ENCODE results near the gene TCP11L2. TPM values are rescaled to one million over a fixed set of nuclear protein-coding genes. Genes with fewer than 3 reads are reported as not detected.
A peak's percentile ranks its signal among the peaks of the same experiment; 100 is the strongest.

TCP11L2 gene
- total and polyA plus RNA-seq, 12 donors = 4.9 to 168 (median 119) TPM

DNA sequence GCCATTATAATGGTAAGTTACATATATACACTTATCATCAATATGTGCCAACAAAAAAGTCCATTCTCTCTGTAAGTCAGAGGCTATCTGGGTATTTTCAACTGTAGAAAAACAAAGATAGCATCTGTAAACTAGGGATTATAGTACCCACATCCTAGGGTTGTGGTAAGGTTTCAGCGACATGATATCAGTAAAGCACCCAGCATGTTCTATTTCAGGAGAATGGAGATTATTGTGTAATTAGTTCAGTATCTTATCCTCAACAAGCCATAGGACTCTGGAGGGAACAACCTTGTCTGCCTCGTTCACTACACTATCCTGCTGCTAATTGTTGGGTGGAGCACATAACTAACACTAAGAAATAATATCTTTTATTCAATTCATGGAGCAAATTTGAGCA lies 35.0 kb upstream of the TCP11L2 start:
- no peak for ATAC-seq
- Histone ChIP-seq H3K36me3 (no peaks in the 10 kb centered on the region), H3K27ac (no peak overlapping the region), H3K27me3 (no peaks in the 10 kb centered on the region), H3K9me3 (no peaks in the 10 kb centered on the region), H3K4me3 (no peak overlapping the region), H3K4me1 (peaks cover 0 to 18% (median 8%) of the 10 kb centered on the region in 9 donors)
- intact Hi-C loops (cut with DNase I) = no loop called here
- no peak for DNase-seq
- 20 to 31% methylated on average over 2 of the region's 2 CpGs for WGBS, 2 donors
- no peak for TF ChIP-seq CTCF (IDR thresholded peaks at IDR 0.05)

DNA sequence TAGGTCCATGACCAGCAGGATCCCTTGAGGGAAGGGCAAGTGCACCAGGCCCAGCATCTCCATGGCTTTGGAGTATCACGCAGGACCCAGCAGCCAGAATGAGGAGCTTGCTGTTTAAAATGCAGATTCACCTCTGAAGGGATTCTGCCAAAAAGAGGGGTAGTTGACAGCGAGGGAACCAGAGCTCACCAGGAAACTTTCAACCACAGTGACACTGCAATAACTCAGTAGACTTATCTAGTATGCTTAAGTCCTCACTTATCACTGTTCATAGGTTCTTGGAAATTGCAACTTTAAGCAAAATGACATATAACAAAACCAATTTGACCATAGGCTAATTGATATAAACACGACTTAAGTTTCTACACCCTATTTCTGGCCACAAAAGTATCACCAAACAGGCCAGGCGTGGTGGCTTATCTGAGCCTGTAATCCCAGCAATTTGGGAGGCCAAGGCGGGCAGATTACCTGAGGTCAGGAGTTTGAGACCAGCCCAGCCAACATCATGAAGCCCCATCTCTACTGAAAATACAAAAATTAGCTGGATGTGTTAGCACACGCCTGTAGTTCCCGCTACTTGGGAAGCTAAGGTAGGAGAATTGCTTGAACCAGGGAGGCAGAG lies 33.3 kb upstream of the TCP11L2 start:
- H3K9me3 ChIP-seq = no peaks in the 10 kb centered on the region
- H3K4me3 ChIP-seq = no peak overlapping the region
- H3K4me1 ChIP-seq = peaks cover 0 to 18% (median 8%) of the 10 kb centered on the region in 9 donors
- no peak overlapping the region for H3K27ac ChIP-seq
- intact Hi-C loops (cut with DNase I) = no loop called here
- ATAC-seq = no peak
- DNase-seq = no peak
- no peak for TF ChIP-seq CTCF (IDR thresholded peaks at IDR 0.05)
- WGBS, 2 donors = 92 to 96% methylated on average over 7 of the region's 7 CpGs
- no peaks in the 10 kb centered on the region for H3K27me3 ChIP-seq
- no peaks in the 10 kb centered on the region for H3K36me3 ChIP-seq

GRCh38 chr12:106271575-106272505 lies 30.7 kb upstream of the TCP11L2 start:
- Histone ChIP-seq H3K9me3 (no peaks in the 10 kb centered on the region), H3K36me3 (no peaks in the 10 kb centered on the region), H3K4me1 (peaks cover 0 to 18% (median 8%) of the 10 kb centered on the region in 9 donors), H3K27ac (peak overlapping the region in 1 of 10 donors; percentile 36), H3K27me3 (no peaks in the 10 kb centered on the region), H3K4me3 (no peak overlapping the region)
- WGBS, 2 donors = 91 to 96% methylated on average over 5 of the region's 5 CpGs
- TF ChIP-seq CTCF (IDR thresholded peaks at IDR 0.05) = no peak
- intact Hi-C loops (cut with DNase I) = no loop called here
- ATAC-seq (peak in 2 of 8 donors; percentile 52 to 65), DNase-seq (no peak)

DNA sequence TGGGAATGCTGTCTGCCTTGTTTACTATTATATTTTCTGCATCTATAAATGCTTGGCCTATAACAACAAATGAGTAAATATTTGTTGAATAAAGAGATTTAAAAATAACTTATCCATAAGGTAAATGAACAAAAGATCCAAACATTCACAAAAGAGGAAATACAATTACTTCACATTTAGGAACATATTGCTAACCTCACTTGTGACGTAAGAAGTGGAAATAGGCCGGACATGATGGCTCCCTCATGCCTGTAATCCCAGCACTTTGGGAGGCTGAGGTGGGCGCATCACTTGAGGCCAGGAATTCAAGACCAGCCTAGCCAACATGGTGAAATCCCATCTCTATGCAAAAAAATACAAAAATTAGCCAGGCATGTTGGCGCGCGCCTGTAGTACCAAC lies 29.0 kb upstream of the TCP11L2 start:
- no peak for ATAC-seq
- DNase-seq = no peak
- H3K9me3 ChIP-seq = no peaks in the 10 kb centered on the region
- intact Hi-C loops (cut with DNase I) = no loop called here
- TF ChIP-seq CTCF (IDR thresholded peaks at IDR 0.05) = no peak
- no peaks in the 10 kb centered on the region for H3K36me3 ChIP-seq
- H3K4me3 ChIP-seq = no peak overlapping the region
- WGBS, 2 donors = 95 to 98% methylated on average over 6 of the region's 6 CpGs
- peaks cover 0 to 14% (median 8%) of the 10 kb centered on the region in 9 donors for H3K4me1 ChIP-seq
- peak overlapping the region in 1 of 10 donors; percentile 6 for H3K27ac ChIP-seq
- no peaks in the 10 kb centered on the region for H3K27me3 ChIP-seq

Data from heart right ventricle (tissue), 16 donors.